Activated CD8-positive, alpha-beta T cell treated with anti-CD3 and anti-CD28 coated beads, Interleukin-2, amount 10 ng/mL, durations not matched to agents 7 days and 5 days (primary cell): Measurements from ENCODE around the gene CCHCR1. TPM values are rescaled to one million over a fixed set of nuclear protein-coding genes. Genes with fewer than 3 reads are reported as not detected.
"Not testable (repeated sequence)": the region's sequence is repeated elsewhere in the genome, so short reads cannot be mapped to it uniquely, and the experiment has no call there.

Experiments used
- ATAC-seq: fragments of 150-1000 bp; cut with Tn5 transposase; one replicate; pipeline ENCODE4 v1.10.0; 2021; ENCODE audit warnings: moderate library complexity
- CTCF ChIA-PET: fragments of 350-600 bp; sonication (Branson Sonifier 250); formaldehyde crosslinking; loops from one replicate; lab custom pipeline; 2021; ENCODE audit warnings: antibody characterized with exemption; lab: Charles Lee
- POLR2A ChIA-PET: fragments of 350-600 bp; sonication (Branson Sonifier 250); formaldehyde crosslinking; loops from one replicate; lab custom pipeline; 2021; ENCODE audit warnings: antibody characterized with exemption; lab: Charles Lee
- DNase-seq: peaks from one replicate; pipeline ENCODE4 v3.0.0-alpha.2; 2020
- H3K27ac Mint-ChIP-seq: one replicate; pipeline ENCODE4 v1.8.0; 2021; ENCODE audit warnings: mild to moderate bottlenecking, mixed read lengths
- H3K27me3 Mint-ChIP-seq: one replicate; pipeline ENCODE4 v1.8.0; 2021; ENCODE audit warnings: low read depth, mixed read lengths
- H3K36me3 Mint-ChIP-seq: one replicate; pipeline ENCODE4 v1.8.0; 2021; ENCODE audit warnings: low read depth, mixed read lengths
- H3K4me1 Mint-ChIP-seq: one replicate; pipeline ENCODE4 v1.8.0; 2021; ENCODE audit warnings: low read depth, mixed read lengths
- H3K4me3 Mint-ChIP-seq: one replicate; pipeline ENCODE4 v1.8.0; 2021; ENCODE audit warnings: mild to moderate bottlenecking, mixed read lengths
- H3K9me3 Mint-ChIP-seq: one replicate; pipeline ENCODE4 v1.8.0; 2022; ENCODE audit warnings: mixed read lengths; ENCODE audit not compliant: insufficient read depth
- total RNA-seq, 2 experiments: library from RNA; stranded (reverse); gene quantifications; one replicate each; pipeline ENCODE4 v1.2.3, GENCODE V29; 2021

CCHCR1 gene, protein sequence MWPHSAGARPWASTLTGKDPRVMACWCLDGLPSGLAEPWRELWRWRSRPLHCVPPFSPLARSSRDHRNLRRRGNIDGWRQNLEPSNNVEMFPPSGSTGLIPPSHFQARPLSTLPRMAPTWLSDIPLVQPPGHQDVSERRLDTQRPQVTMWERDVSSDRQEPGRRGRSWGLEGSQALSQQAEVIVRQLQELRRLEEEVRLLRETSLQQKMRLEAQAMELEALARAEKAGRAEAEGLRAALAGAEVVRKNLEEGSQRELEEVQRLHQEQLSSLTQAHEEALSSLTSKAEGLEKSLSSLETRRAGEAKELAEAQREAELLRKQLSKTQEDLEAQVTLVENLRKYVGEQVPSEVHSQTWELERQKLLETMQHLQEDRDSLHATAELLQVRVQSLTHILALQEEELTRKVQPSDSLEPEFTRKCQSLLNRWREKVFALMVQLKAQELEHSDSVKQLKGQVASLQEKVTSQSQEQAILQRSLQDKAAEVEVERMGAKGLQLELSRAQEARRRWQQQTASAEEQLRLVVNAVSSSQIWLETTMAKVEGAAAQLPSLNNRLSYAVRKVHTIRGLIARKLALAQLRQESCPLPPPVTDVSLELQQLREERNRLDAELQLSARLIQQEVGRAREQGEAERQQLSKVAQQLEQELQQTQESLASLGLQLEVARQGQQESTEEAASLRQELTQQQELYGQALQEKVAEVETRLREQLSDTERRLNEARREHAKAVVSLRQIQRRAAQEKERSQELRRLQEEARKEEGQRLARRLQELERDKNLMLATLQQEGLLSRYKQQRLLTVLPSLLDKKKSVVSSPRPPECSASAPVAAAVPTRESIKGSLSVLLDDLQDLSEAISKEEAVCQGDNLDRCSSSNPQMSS
- total RNA-seq: 10 to 100 TPM; 36.5 to 41.9 TPM

DNA sequence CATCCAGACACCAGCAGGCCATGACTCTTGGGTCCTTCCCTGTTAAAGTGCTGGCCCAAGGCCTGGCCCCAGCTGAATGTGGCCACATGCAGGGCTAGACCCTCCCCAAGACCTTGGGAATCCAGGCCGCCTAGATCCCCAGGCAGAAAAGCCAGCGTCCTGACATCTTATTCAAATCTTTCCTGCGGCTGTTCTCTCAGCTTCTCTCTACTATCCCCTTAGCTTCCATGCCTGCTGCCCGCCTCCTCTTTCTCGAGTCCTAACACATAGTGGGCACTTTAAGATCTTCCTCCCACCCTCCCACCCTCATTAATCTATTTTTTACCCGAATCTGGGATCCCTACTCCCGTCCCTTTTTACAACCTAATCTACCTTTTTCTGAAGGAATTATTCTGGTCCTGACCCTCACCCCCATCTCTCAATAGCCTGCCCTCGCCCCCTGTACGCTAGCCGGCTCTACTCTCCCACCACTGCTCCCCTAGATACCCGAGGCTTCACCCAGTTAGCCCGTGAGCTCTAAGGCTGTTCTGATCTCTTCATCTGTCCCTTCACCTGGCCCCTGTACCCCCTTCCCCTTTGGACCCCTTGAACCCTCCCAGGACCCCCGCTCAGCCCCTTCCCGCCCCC, at the start of gene CCHCR1:
TSS of gene CCHCR1 (minus strand) at position 290 of the 627 bp plus-strand sequence. CDS start at position 88, 202 bp downstream.
- Mint-ChIP-seq H3K4me3 (peak within 1 kb of the TSS; percentile 91), H3K27me3 (no peaks in the 10 kb centered on the region), H3K27ac (peak within 1 kb of the TSS; percentile 81), H3K9me3 (no peaks in the 10 kb centered on the region), H3K4me1 (peaks cover 38% of the 10 kb centered on the region), H3K36me3 (peaks cover 52% of the 10 kb centered on the region)
- peak; percentile 43 for ATAC-seq
- no peak for DNase-seq
- ChIA-PET CTCF (interaction anchor here (0.9 to 4.0 kb wide), 8 partner anchors 10 to 242 kb away, joined by 3 to 21 read pairs (median 5); no protein-coding TSS in a partner anchor), POLR2A (interaction anchor here (0.6 to 1.4 kb wide), 2 partner anchors 24 to 243 kb away, joined by 3 read pairs; no protein-coding TSS in a partner anchor)

DNA sequence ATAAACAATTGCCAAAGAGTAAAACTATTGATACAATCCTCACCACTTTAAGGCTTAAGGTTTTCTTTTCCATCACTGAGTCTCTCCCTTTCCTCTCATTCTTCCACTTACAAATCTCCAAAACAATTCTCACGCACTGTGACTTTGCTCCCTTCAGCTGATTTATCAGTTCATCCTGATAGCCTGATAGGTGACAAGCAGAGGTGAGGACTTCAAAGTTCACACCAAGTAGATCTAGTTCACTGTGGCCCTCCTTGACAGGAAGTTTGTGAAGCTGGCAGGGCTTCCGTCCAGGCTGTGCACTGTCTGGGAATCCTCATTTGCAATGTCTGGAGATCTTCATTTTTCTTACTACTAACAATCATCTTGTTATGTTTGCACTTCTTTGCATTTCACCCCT, 48.0 kb upstream of the CCHCR1 start:
- ATAC-seq (no peak), DNase-seq (no peak)
- ChIA-PET CTCF (interaction anchor here (1.4 kb wide), 1 partner anchor 161 kb away, joined by 7 read pairs; no protein-coding TSS in a partner anchor), POLR2A (no interaction called here)
- peak overlapping the region; percentile 60 for H3K27ac Mint-ChIP-seq
- no peaks in the 10 kb centered on the region for H3K27me3 Mint-ChIP-seq
- peaks cover 3% of the 10 kb centered on the region for H3K9me3 Mint-ChIP-seq
- peak overlapping the region; percentile 4 for H3K4me3 Mint-ChIP-seq
- peaks cover 21% of the 10 kb centered on the region for H3K36me3 Mint-ChIP-seq
- peaks cover 41% of the 10 kb centered on the region for H3K4me1 Mint-ChIP-seq

DNA sequence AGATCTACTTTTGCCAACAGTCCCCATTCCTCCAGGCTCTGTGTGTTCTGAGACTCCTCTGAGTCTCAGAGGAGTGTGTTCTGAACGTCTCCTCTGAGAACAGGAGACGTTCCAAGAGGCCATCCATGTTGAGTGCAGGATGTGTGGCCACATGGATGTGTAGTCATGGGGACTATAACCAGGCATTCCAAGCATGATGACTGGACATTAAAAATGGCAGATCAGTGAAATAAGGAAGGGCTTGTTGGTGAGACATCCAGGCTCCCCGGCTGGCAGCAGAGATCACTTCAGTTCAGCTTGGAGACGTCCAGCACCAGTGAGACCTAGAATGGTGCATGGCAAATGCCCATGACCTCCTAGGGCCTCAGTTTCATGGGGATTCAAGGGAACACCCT, 47.1 kb upstream of the CCHCR1 start:
- Mint-ChIP-seq H3K9me3 (peaks cover 3% of the 10 kb centered on the region), H3K27ac (peak overlapping the region; percentile 93), H3K27me3 (no peaks in the 10 kb centered on the region), H3K36me3 (peaks cover 30% of the 10 kb centered on the region), H3K4me1 (peaks cover 49% of the 10 kb centered on the region), H3K4me3 (peak overlapping the region; percentile 84)
- no peak for ATAC-seq
- POLR2A ChIA-PET: no interaction called here
- no peak for DNase-seq
- CTCF ChIA-PET: interaction anchor here (1.4 kb wide), 1 partner anchor 162 kb away, joined by 7 read pairs; no protein-coding TSS in a partner anchor

DNA sequence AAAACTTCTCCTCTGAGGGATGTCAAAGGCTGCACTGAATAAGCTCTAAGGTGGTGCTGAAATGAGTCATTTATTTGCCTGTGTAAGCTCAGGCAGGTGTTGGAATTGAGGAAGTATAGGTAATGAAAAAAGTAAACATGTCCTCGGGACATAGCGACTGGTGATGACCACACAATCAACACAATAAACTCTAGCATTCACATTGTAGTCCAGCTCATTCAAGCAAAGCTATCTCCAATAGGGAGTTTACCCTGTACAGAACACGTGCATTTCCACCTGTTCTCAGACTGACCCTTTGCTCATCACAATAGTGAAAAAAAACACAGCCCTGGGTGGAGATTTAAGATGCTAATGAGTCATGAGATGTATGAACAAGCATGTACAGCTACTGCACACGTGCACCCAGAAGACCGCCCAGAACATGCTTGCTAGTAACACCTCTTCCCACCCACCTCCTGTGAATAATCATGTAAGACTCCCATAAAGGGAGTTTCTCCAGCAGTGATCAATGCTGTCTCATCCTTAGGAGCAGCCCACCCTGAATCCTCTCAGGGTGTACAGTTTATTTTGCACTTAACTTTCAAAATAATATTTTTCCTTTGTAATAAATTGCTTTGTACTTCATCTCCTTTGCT, 45.9 kb upstream of the CCHCR1 start:
- peak; percentile 50 for DNase-seq
- peaks cover 60% of the 10 kb centered on the region for H3K4me1 Mint-ChIP-seq
- H3K27me3 Mint-ChIP-seq: no peaks in the 10 kb centered on the region
- CTCF ChIA-PET: interaction anchor here (0.8 to 2.1 kb wide), 5 partner anchors 9 to 239 kb away, joined by 3 to 11 read pairs (median 5); no protein-coding TSS in a partner anchor
- H3K27ac Mint-ChIP-seq: peak overlapping the region; percentile 93
- POLR2A ChIA-PET: interaction anchor here (1.0 kb wide), 1 partner anchor 150 kb away, joined by 4 read pairs; no protein-coding TSS in a partner anchor
- peak overlapping the region; percentile 84 for H3K4me3 Mint-ChIP-seq
- H3K9me3 Mint-ChIP-seq: peaks cover 3% of the 10 kb centered on the region
- H3K36me3 Mint-ChIP-seq: peaks cover 39% of the 10 kb centered on the region
- ATAC-seq: peak; percentile 45

DNA sequence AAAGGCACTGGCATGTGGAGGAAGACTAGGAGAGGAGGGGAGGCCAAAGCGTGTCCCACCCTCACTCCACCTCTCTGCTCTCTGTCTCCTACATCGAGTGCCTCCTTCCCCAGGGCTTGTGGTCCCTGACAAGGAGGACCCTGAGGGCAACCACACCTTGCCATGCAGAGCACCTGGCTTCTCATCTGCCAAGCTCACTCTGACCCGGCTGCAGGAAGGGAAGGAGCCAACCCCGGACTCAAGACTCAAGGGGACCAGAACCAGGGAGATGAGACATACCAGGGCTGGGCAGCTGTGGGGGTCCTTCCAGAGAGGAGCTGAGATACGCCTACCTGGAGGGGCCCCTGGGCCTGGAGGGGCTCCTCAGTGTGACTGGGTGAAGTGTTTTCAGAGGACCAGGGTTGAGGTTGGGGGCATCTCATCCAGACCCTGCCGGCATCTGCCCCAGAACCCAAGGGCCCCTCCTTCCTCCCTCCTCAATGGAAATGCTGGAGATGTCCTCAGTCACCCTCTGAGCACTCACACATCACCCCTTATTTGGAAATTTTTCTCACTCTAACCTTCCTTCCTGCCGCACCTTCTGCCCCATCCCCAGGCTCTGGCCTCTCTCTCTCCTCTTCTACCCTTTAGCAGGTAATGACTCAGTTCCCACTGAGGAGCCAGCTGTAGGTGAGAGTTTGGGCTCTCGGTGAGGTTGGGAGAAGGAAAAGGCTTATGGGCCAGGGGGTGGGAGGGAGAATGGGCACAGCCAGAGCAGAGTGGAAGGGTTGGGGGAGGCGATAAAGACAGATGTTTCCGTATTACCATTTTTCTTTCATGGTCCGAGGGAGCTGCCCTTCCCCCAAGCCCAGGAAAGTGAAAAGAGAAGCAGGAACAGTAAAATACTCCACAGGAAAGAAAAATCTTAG, 44.9 kb upstream of the CCHCR1 start:
- ChIA-PET POLR2A (interaction anchor here (1.0 kb wide), 1 partner anchor 151 kb away, joined by 4 read pairs; no protein-coding TSS in a partner anchor), CTCF (interaction anchor here (0.8 to 2.1 kb wide), 5 partner anchors 8 to 240 kb away, joined by 3 to 11 read pairs (median 5); no protein-coding TSS in a partner anchor)
- H3K27ac Mint-ChIP-seq: peak overlapping the region; percentile 93
- peak; percentile 32 for DNase-seq
- H3K36me3 Mint-ChIP-seq: peaks cover 45% of the 10 kb centered on the region
- ATAC-seq: no peak
- H3K4me1 Mint-ChIP-seq: peaks cover 62% of the 10 kb centered on the region
- peak overlapping the region; percentile 84 for H3K4me3 Mint-ChIP-seq
- H3K27me3 Mint-ChIP-seq: no peaks in the 10 kb centered on the region
- peaks cover 3% of the 10 kb centered on the region for H3K9me3 Mint-ChIP-seq

DNA sequence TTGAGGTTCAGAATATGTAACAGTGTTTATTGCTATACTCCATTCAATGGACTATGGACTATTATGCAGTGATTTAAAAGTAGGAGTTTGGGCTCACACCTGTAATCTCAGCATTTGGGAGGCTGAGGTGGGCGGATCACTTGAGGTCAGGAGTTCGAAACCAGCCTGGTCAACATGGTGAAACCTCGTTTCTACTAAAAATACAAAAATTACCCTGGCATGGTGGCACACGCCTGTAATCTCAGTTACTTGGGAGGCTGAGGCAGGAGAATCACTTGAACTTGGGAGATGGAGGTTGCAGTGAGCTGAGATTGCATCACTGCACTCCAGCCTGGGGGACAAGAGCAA, 41.5 kb upstream of the CCHCR1 start:
- POLR2A ChIA-PET: interaction anchor here (0.6 to 0.9 kb wide), 2 partner anchors 70 to 873 kb away, joined by 3 to 4 read pairs; no protein-coding TSS in a partner anchor
- DNase-seq, ATAC-seq, H3K27me3 Mint-ChIP-seq, H3K9me3 Mint-ChIP-seq: not testable (repeated sequence)
- peak overlapping the region; percentile 100 for H3K27ac Mint-ChIP-seq
- H3K4me1 Mint-ChIP-seq: peaks cover 66% of the 10 kb centered on the region
- H3K36me3 Mint-ChIP-seq: peaks cover 47% of the 10 kb centered on the region
- H3K4me3 Mint-ChIP-seq: peak overlapping the region; percentile 97
- CTCF ChIA-PET: interaction anchor here (1.0 to 6.4 kb wide), 2 partner anchors 73 to 167 kb away, joined by 3 to 78 read pairs; no protein-coding TSS in a partner anchor

DNA sequence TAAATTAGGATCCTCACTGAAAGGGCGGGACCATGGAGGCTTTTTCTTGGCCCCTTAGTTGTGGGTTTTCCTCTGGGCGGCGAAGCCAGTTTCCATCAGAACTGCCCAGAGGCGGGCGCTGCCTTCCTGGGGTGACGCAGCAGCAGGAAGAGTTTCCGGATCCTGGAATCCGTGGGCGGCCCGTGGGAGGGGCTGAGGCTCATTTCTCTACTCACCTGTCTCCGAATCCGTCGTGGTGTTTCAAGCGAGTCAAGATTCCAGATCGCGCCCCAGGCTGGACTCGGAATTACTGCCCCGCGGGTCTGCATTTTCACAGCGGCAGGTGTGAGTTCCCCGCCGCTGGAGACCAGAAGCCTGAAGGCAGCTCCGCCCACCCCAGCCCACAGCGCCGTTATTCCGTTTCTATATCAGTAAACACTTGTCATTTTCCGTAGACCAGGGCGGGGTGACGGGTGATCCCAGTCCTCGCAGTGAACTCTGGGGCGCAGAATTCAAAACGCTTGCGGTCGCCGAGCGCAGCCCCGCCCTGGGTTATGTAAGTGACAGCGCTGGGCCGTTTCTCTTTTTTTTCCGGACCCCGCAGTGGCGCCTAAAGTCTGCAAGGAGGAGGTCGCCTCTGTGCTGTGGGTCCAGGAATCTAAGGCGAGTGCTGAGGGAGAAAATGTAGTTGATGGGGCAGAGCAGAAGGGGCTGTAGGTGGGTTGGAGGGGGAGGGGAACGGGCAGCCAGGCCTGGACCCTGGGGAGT, 40.1 kb upstream of the CCHCR1 start:
- ChIA-PET CTCF (interaction anchor here (0.6 to 6.4 kb wide), 8 partner anchors 13 to 204 kb away, joined by 3 to 78 read pairs (median 5); partner anchors contain the start of gene TCF19), POLR2A (interaction anchor here (0.5 to 3.6 kb wide), 21 partner anchors 9 to 1661 kb away, joined by 3 to 31 read pairs (median 3); partner anchors contain the start of genes DDX39B, MICA and TCF19)
- Mint-ChIP-seq H3K36me3 (peaks cover 47% of the 10 kb centered on the region), H3K27ac (peak overlapping the region; percentile 100), H3K4me3 (peak overlapping the region; percentile 97), H3K27me3 (no peaks in the 10 kb centered on the region), H3K4me1 (peaks cover 52% of the 10 kb centered on the region), H3K9me3 (peaks cover 3% of the 10 kb centered on the region)
- peak; percentile 98 for DNase-seq
- peak; percentile 82 for ATAC-seq

DNA sequence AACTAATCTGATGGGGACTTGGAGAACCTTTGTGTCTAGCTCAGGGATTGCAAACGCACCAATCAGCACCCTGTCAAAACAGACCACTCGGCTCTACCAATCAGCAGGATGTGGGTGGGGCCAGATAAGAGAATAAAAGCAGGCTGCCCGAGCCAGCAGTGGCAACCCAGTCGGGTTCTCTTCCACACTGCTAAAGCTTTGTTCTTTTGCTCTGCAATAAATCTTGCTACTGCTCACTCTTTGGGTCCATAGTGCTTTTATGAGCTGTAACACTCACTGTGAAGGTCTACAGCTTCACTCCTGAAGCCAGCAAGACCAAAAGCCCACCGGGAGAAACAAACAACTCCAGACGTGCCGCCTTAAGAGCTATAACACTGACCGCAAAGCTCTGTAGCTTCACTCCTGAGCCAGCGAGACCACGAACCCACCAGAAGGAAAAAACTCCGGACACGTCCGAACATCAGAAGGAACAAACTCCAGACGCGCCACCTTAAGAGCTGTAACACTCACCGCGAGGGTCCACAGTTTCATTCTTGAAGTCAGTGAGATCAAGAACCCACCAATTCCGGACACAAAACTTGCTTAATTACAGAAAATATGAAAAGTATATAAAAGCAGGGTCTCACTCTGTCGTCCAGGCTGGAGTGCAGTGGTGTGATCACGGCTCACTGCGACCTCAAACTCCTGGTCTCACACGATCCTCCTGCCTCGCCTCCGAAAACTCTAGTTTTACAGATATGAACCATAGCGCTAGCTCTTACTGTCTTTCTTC, 38.8 kb upstream of the CCHCR1 start:
- DNase-seq, H3K9me3 Mint-ChIP-seq, ATAC-seq, H3K27me3 Mint-ChIP-seq: not testable (repeated sequence)
- ChIA-PET POLR2A (interaction anchor here (0.9 to 3.6 kb wide), 11 partner anchors 18 to 933 kb away, joined by 3 to 31 read pairs (median 4); partner anchors contain the start of genes DDX39B and MICA), CTCF (interaction anchor here (0.8 to 6.4 kb wide), 10 partner anchors 26 to 180 kb away, joined by 3 to 78 read pairs (median 4); partner anchors contain the start of gene TCF19)
- H3K27ac Mint-ChIP-seq: peak overlapping the region; percentile 100
- peak overlapping the region; percentile 97 for H3K4me3 Mint-ChIP-seq
- H3K36me3 Mint-ChIP-seq: peaks cover 39% of the 10 kb centered on the region
- peaks cover 41% of the 10 kb centered on the region for H3K4me1 Mint-ChIP-seq
